IMR-90 (cell line): ENCODE results near the gene POLR2I. TPM values are rescaled to one million over a fixed set of nuclear protein-coding genes. Genes with fewer than 3 reads are reported as not detected.

Source experiments
- ATAC-seq: fragments of 200-7000 bp; cut with Tn5 transposase; 2 replicates; pipeline ENCODE4 v1.9.1; 2020; ENCODE audit warnings: low read depth, mild to moderate bottlenecking, moderate library complexity
- BruUV-seq: library from RNA; stranded (reverse); fragments of 400-500 nt; replicated peaks from 2 replicates; lab custom pipeline; 2021; lab: Mats Ljungman, UMichigan
- CTCF ChIA-PET: fragments of 300-600 bp; formaldehyde crosslinking; extraction: SDS; loops from one replicate; lab custom pipeline; 2021; ENCODE audit warnings: antibody characterized with exemption; lab: Yijun Ruan, JAX
- POLR2A ChIA-PET: fragments of 300-600 bp; sonication (Branson Sonifier 250); formaldehyde crosslinking; loops from one replicate; lab custom pipeline; 2022; ENCODE audit warnings: antibody characterized with exemption; ENCODE audit not compliant: unreplicated experiment; lab: Charles Lee
- DNase-seq: peaks from one replicate; pipeline ENCODE4 v3.0.0; 2013
- H2AFZ ChIP-seq: replicated peaks from 2 replicates; pipeline ENCODE3; 2013; ENCODE audit warnings: low read length, mild to moderate bottlenecking; ENCODE audit not compliant: poor library complexity
- H2AK5ac ChIP-seq: 2 replicates; pipeline ENCODE4 v1.6.1; 2013; ENCODE audit warnings: low read depth, low read length, inconsistent platforms
- H2AK9ac ChIP-seq: replicated peaks from 2 replicates; pipeline ENCODE3; 2013; ENCODE audit warnings: mild to moderate bottlenecking, low read depth, low read length, moderate library complexity; ENCODE audit not compliant: poor library complexity
- H2BK120ac ChIP-seq: 2 replicates; pipeline ENCODE4 v1.6.1; 2013; ENCODE audit warnings: low read depth, low read length, inconsistent platforms
- H2BK15ac ChIP-seq: 3 replicates; pipeline ENCODE4 v1.6.1; 2013; ENCODE audit warnings: low read depth, low read length, inconsistent platforms
- H2BK20ac ChIP-seq: 2 replicates; pipeline ENCODE4 v1.6.1; 2013; ENCODE audit warnings: low read depth, mild to moderate bottlenecking, inconsistent platforms, low read length, moderate library complexity
- H2BK5ac ChIP-seq: 2 replicates; pipeline ENCODE4 v1.6.1; 2013; ENCODE audit warnings: mild to moderate bottlenecking, low read depth, low read length, inconsistent platforms; ENCODE audit not compliant: poor library complexity, severe bottlenecking
- H3K14ac ChIP-seq: replicated peaks from 2 replicates; pipeline ENCODE4 v1.6.1; 2013; ENCODE audit warnings: low read depth, low read length, inconsistent platforms
- H3K18ac ChIP-seq: 2 replicates; pipeline ENCODE4 v1.6.1; 2013; ENCODE audit warnings: low read depth, low read length, control low read depth
- H3K23ac ChIP-seq: 2 replicates; pipeline ENCODE4 v1.6.1; 2013; ENCODE audit warnings: low read depth, low read length, inconsistent platforms
- H3K27ac ChIP-seq: 2 replicates; pipeline ENCODE4 v1.5.1; 2013; ENCODE audit warnings: mild to moderate bottlenecking, control low read depth, low read length; ENCODE audit not compliant: insufficient read depth
- H3K27me3 ChIP-seq: 2 replicates; pipeline ENCODE4 v1.6.1; 2013; ENCODE audit warnings: low read length; ENCODE audit not compliant: control insufficient read depth, insufficient read depth
- H3K36me3 ChIP-seq: 2 replicates; pipeline ENCODE4 v1.6.1; 2013; ENCODE audit warnings: low read length, mixed read lengths; ENCODE audit not compliant: control insufficient read depth, insufficient read depth
- H3K4ac ChIP-seq: 2 replicates; pipeline ENCODE4 v1.6.1; 2013; ENCODE audit warnings: low read depth, low read length, inconsistent platforms
- H3K4me1 ChIP-seq: 2 replicates; pipeline ENCODE4 v1.6.1; 2013; ENCODE audit warnings: low read length, mixed read lengths; ENCODE audit not compliant: control insufficient read depth, insufficient read depth
- H3K4me2 ChIP-seq: 2 replicates; pipeline ENCODE4 v1.6.1; 2013; ENCODE audit warnings: low read depth, mild to moderate bottlenecking, control low read depth, low read length, moderate library complexity
- H3K4me3 ChIP-seq: 2 replicates; pipeline ENCODE4 v1.5.1; 2013; ENCODE audit warnings: low read depth, mild to moderate bottlenecking, control low read depth, low read length, moderate library complexity; ENCODE audit not compliant: insufficient read depth
- H3K56ac ChIP-seq: 2 replicates; pipeline ENCODE4 v1.6.1; 2013; ENCODE audit warnings: low read length, inconsistent platforms; ENCODE audit not compliant: insufficient read depth; ENCODE audit errors: extremely low read depth
- H3K79me1 ChIP-seq, 2 experiments: 2 replicates each; pipeline ENCODE4 v1.6.1; 2013; ENCODE audit warnings: low read length in 2 of 2, inconsistent platforms in 1 of 2, low read depth in 1 of 2
- H3K9ac ChIP-seq: 2 replicates; pipeline ENCODE4 v1.6.1; 2013; ENCODE audit warnings: low read depth, low read length, control low read depth
- H3K9me1 ChIP-seq: 2 replicates; pipeline ENCODE4 v1.6.1; 2013; ENCODE audit warnings: low read length, inconsistent platforms; ENCODE audit not compliant: insufficient read depth
- H3K9me3 ChIP-seq: 2 replicates; pipeline ENCODE4 v1.6.1; 2013; ENCODE audit warnings: low read length; ENCODE audit not compliant: control insufficient read depth, insufficient read depth
- H4K20me1 ChIP-seq: 2 replicates; pipeline ENCODE4 v1.6.1; 2013; ENCODE audit warnings: low read length, inconsistent platforms; ENCODE audit not compliant: insufficient read depth
- H4K5ac ChIP-seq: 2 replicates; pipeline ENCODE4 v1.6.1; 2013; ENCODE audit warnings: mild to moderate bottlenecking, low read depth, low read length, control low read depth
- H4K8ac ChIP-seq, 2 experiments: 2 replicates each; pipeline ENCODE4 v1.6.1; 2013; ENCODE audit warnings: low read depth in 2 of 2, low read length in 2 of 2, control low read depth in 1 of 2, inconsistent platforms in 1 of 2
- H4K91ac ChIP-seq: 2 replicates; pipeline ENCODE4 v1.6.1; 2013; ENCODE audit warnings: low read depth, low read length, inconsistent platforms; ENCODE audit not compliant: insufficient read depth
- BHLHE40 ChIP-seq: fragments of 150-350 bp; IDR thresholded peaks from 2 replicates; pipeline ENCODE4 v1.6.1; 2016; ENCODE audit warnings: mild to moderate bottlenecking, low read depth, low read length
- CEBPB ChIP-seq: IDR thresholded peaks from 2 replicates; pipeline ENCODE4 v1.6.1; 2012; ENCODE audit warnings: low read depth, low read length, improper control_type of control experiment
- CHD1 ChIP-seq: IDR thresholded peaks from 2 replicates; pipeline ENCODE4 v1.6.1; 2012; ENCODE audit warnings: low read depth, low read length, improper control_type of control experiment
- CTCF ChIP-seq: conservative IDR thresholded peaks from 2 replicates; pipeline ENCODE4 v1.5.1; 2012; ENCODE audit warnings: mild to moderate bottlenecking, low read depth, low read length, improper control_type of control experiment
- ELK1 ChIP-seq: fragments of 150-350 bp; IDR thresholded peaks from 2 replicates; pipeline ENCODE4 v1.6.1; 2016; ENCODE audit warnings: low read depth, mild to moderate bottlenecking, low read length, moderate library complexity, borderline replicate concordance
- FOS ChIP-seq: fragments of 150-350 bp; IDR thresholded peaks from 2 replicates; pipeline ENCODE4 v1.6.1; 2016; ENCODE audit warnings: low read depth, low read length
- MAFK ChIP-seq: IDR thresholded peaks from 2 replicates; pipeline ENCODE4 v1.6.1; 2012; ENCODE audit warnings: low read depth, low read length, improper control_type of control experiment
- MAZ ChIP-seq: IDR thresholded peaks from 2 replicates; pipeline ENCODE4 v1.6.1; 2012; ENCODE audit warnings: low read depth, mild to moderate bottlenecking, low read length, improper control_type of control experiment, moderate library complexity, borderline replicate concordance
- MXI1 ChIP-seq: IDR thresholded peaks from 2 replicates; pipeline ENCODE4 v1.6.1; 2012; ENCODE audit warnings: low read depth, mild to moderate bottlenecking, low read length, moderate library complexity, borderline replicate concordance
- NFE2L2 ChIP-seq: fragments of 150-350 bp; IDR thresholded peaks from 2 replicates; pipeline ENCODE4 v1.6.1; 2016; ENCODE audit warnings: low read depth, mild to moderate bottlenecking, low read length
- POLR2A ChIP-seq: IDR thresholded peaks from 2 replicates; pipeline ENCODE4 v1.6.1; 2012; ENCODE audit warnings: mild to moderate bottlenecking, low read depth, low read length
- RAD21 ChIP-seq: IDR thresholded peaks from 2 replicates; pipeline ENCODE4 v1.6.1; 2012; ENCODE audit warnings: low read length, improper control_type of control experiment
- RCOR1 ChIP-seq: IDR thresholded peaks from 2 replicates; pipeline ENCODE4 v1.6.1; 2012; ENCODE audit warnings: mild to moderate bottlenecking, low read length, improper control_type of control experiment; ENCODE audit not compliant: insufficient replicate concordance
- RFX5 ChIP-seq: IDR thresholded peaks from 2 replicates; pipeline ENCODE4 v1.8.0; 2012; ENCODE audit warnings: low read depth, mild to moderate bottlenecking, low read length, moderate library complexity
- SMC3 ChIP-seq: fragments of 150-350 bp; IDR thresholded peaks from 2 replicates; pipeline ENCODE4 v1.6.1; 2016; ENCODE audit warnings: low read depth, mild to moderate bottlenecking, antibody characterized with exemption, low read length, moderate library complexity
- USF2 ChIP-seq: fragments of 150-350 bp; IDR thresholded peaks from 2 replicates; pipeline ENCODE4 v1.6.1; 2017; ENCODE audit warnings: mild to moderate bottlenecking, antibody characterized with exemption, low read length, low read depth
- WGBS, 2 experiments: methylation state at CpG; one replicate each; pipeline versions ENCODE4 v1.1.5 to v1.1.7; 2013; ENCODE audit warnings: missing lambda C conversion rate in 2 of 2; ENCODE audit not compliant: insufficient read length in 1 of 2; ENCODE audit errors: extremely low coverage in 2 of 2; 5-methylcytosine and 5-hydroxymethylcytosine counted together
- dilution Hi-C: fragments of 300-500 bp; cut with HindIII; formaldehyde crosslinking; loops from one replicate; pipeline ENCODE4 v1.14.3; 2018; ENCODE audit warnings: low sequenced_read_pairs; ENCODE audit not compliant: unreplicated experiment
- in situ Hi-C: fragments of 300-500 bp; cut with MboI; formaldehyde crosslinking; loops from 3 replicates; pipeline ENCODE4 v1.14.3; 2019; ENCODE audit warnings: low sequenced_read_pairs, inconsistent platforms, mixed read lengths
- intact Hi-C: fragments of 100-400 bp; cut with micrococcal nuclease; formaldehyde crosslinking; loops from 2 replicates; pipeline ENCODE4 v1.10.0; 2022
- polyA plus RNA-seq, 3 experiments: library from polyadenylated mRNA; depleted of rRNA; stranded (reverse); fragments of >200 nt; gene quantifications; 2 replicates each; pipeline ENCODE4 v1.2.3, GENCODE V29; 2012; ENCODE audit warnings: low replicate concordance in 1 of 3
- total RNA-seq: library from RNA; depleted of rRNA; stranded (reverse); fragments of >200 nt; gene quantifications from 2 replicates; pipeline ENCODE4 v1.2.3, GENCODE V29; 2012

The POLR2I gene
- total and polyA plus RNA-seq, 2 of the 4 experiments (the other 2 are of a cell fraction) = 35.8 to 59.7 TPM

GRCh38 chr19:36128392-36128736 lies 13.7 kb upstream of the POLR2I start:
- Histone ChIP-seq H2BK5ac (peak overlapping the region; percentile 68), H3K18ac (peak overlapping the region; percentile 18), H2AK9ac (peak overlapping the region; percentile 79), H3K27me3 (no peaks in the 10 kb centered on the region), H3K23ac (peak overlapping the region; percentile 67; the same call in 1 of the 2 replicates), H3K4me3 (peak overlapping the region; percentile 47), H4K8ac (peak overlapping the region; percentile 32 to 87), H3K27ac (peak overlapping the region; percentile 73), H3K4ac (peak overlapping the region; percentile 81), H2BK120ac (peak overlapping the region; percentile 12; the same call in 1 of the 2 replicates), H3K9me1 (no peaks in the 10 kb centered on the region), H4K20me1 (no peaks in the 10 kb centered on the region), H3K79me1 (no peaks in the 10 kb centered on the region), H3K9me3 (no peaks in the 10 kb centered on the region), H3K14ac (peak overlapping the region; percentile 74), H2AFZ (peak overlapping the region; percentile 92), H4K91ac (peak overlapping the region; percentile 81), H3K9ac (peak overlapping the region; percentile 68), H3K4me1 (no peaks in the 10 kb centered on the region; the same call in 1 of the 2 replicates), H2AK5ac (peak overlapping the region; percentile 29; the same call in 1 of the 2 replicates), H3K56ac (peak overlapping the region; percentile 68), H2BK20ac (no peak overlapping the region), H2BK15ac (no peak overlapping the region; the same call in 2 of the 3 replicates), H3K36me3 (peaks cover 10% of the 10 kb centered on the region; the same call in 1 of the 2 replicates), H4K5ac (peak overlapping the region; percentile 32), H3K4me2 (peak overlapping the region; percentile 65)
- ChIA-PET CTCF (interaction anchor here (0.5 to 3.6 kb wide), 14 partner anchors 9 to 252 kb away, joined by 3 to 20 read pairs (median 4); partner anchors contain the start of genes POLR2I and TBCB), POLR2A (no interaction called here)
- dilution Hi-C loops (no loop called here), intact Hi-C loops (no loop called here), in situ Hi-C loops (loop anchor here (5.0 kb wide), 1 partner anchor 44 kb away; no protein-coding TSS in a partner anchor)
- ATAC-seq (peak; percentile 9), DNase-seq (no peak)
- TF ChIP-seq FOS = no peak
- TF ChIP-seq RCOR1 = no peak
- no peak for TF ChIP-seq BHLHE40
- no peak for TF ChIP-seq MAZ
- TF ChIP-seq MAFK = no peak
- TF ChIP-seq POLR2A = no peak
- TF ChIP-seq NFE2L2 = no peak
- TF ChIP-seq CHD1 = no peak
- no peak for TF ChIP-seq RAD21
- TF ChIP-seq USF2 = no peak
- TF ChIP-seq CTCF = no peak
- no peak for TF ChIP-seq RFX5
- TF ChIP-seq CEBPB = no peak
- TF ChIP-seq MXI1 = no peak
- TF ChIP-seq SMC3 = no peak
- no peak for TF ChIP-seq ELK1
- 86% methylated on average over 1 of the region's 10 CpGs; no CpG with 5 or more reads in 1 of the 2 experiments for WGBS, 2 experiments
- no TSS peak for BruUV-seq
